T-helper 17 cell (primary cell): ENCODE results near the gene PARD3B. TPM values are rescaled to one million over a fixed set of nuclear protein-coding genes. Genes with fewer than 3 reads are reported as not detected.

Experiments
- ATAC-seq: fragments of 150-1000 bp; cut with Tn5 transposase; 2 replicates; pipeline ENCODE4 v1.10.0; 2021; ENCODE audit warnings: mild to moderate bottlenecking, moderate library complexity
- DNase-seq, 3 donors: peaks; one replicate each; pipeline versions ENCODE4 v3.0.0 to v3.0.0-alpha.2; 2020 to 2021
- H3K9me3 ChIP-seq: one replicate; pipeline ENCODE4 v1.7.0; 2013; ENCODE audit warnings: low read length, mild to moderate bottlenecking; ENCODE audit not compliant: control insufficient read depth, poor library complexity, severe bottlenecking
- H3K27ac Mint-ChIP-seq: one replicate; pipeline ENCODE4 v1.8.0; 2022; ENCODE audit warnings: mild to moderate bottlenecking, moderate library complexity, mixed read lengths
- H3K27me3 Mint-ChIP-seq: one replicate; pipeline ENCODE4 v1.8.0; 2022; ENCODE audit warnings: mixed read lengths
- H3K36me3 Mint-ChIP-seq: one replicate; pipeline ENCODE4 v1.8.0; 2022; ENCODE audit warnings: low read depth, mixed read lengths
- H3K4me1 Mint-ChIP-seq: one replicate; pipeline ENCODE4 v1.8.0; 2022; ENCODE audit warnings: mild to moderate bottlenecking, mixed read lengths
- H3K4me3 Mint-ChIP-seq: one replicate; pipeline ENCODE4 v1.8.0; 2022; ENCODE audit warnings: mild to moderate bottlenecking, moderate library complexity, mixed read lengths
- total RNA-seq, 4 donors: library from RNA in 2 of 4; stranded (reverse) in 2 of 4; gene quantifications; one replicate each; pipeline ENCODE4 v1.2.3 and lab custom pipeline; 2022 to 2026

The PARD3B gene
- total RNA-seq, 2 donors from 2014 or later, result 1.5 to 3.0 TPM

DNA sequence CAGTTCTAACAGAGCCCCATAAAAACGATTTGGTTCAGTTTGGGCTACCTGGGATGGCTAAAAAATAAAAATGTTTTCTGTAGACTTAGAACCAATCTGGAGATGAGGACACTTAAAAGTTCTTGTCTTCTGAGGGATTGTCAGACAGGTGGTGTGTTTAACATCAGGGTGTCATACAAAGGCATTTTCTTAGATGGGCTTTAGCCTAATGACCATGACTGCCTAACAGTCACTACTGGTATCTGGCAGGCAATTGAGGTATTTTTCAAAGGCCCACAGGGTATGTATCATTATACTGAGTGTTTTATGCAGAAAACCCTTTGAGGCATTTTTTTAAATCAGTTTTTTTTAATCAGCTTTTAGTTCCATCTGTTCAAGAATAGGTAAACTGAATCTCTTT is 341.4 kb downstream of the PARD3B start:
- H3K27ac Mint-ChIP-seq, result no peak overlapping the region
- H3K36me3 Mint-ChIP-seq, result peaks cover 2% of the 10 kb centered on the region
- DNase-seq, result no peak
- no peak for ATAC-seq
- no peaks in the 10 kb centered on the region for H3K27me3 Mint-ChIP-seq
- H3K4me3 Mint-ChIP-seq, result no peak overlapping the region
- peaks cover 13% of the 10 kb centered on the region for H3K4me1 Mint-ChIP-seq
- H3K9me3 ChIP-seq, result no peaks in the 10 kb centered on the region

DNA sequence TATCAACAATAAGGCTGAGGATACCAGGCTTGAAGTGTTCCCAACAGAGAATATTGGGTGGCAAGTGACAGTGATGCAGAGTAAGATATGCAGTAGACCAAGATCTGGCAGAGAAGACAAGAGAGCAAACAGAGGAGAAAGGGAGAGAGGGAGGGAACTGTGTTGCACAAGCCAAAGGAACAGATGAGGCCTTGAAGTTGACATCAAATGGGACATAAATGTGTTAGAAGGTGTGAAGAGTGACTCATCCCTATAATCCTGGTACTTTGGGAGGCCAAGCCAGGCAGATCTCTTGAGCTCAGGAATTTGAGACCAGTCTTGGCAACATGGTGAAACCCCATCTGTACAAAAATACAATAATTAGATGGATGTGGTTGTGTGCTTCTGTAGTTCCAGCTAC is 342.9 kb downstream of the PARD3B start:
- H3K27ac Mint-ChIP-seq, result peak overlapping the region; percentile 1
- no peak overlapping the region for H3K4me3 Mint-ChIP-seq
- H3K27me3 Mint-ChIP-seq, result no peaks in the 10 kb centered on the region
- H3K4me1 Mint-ChIP-seq, result peaks cover 6% of the 10 kb centered on the region
- H3K36me3 Mint-ChIP-seq, result peaks cover 2% of the 10 kb centered on the region
- no peak for DNase-seq
- no peak for ATAC-seq
- H3K9me3 ChIP-seq, result no peaks in the 10 kb centered on the region

DNA sequence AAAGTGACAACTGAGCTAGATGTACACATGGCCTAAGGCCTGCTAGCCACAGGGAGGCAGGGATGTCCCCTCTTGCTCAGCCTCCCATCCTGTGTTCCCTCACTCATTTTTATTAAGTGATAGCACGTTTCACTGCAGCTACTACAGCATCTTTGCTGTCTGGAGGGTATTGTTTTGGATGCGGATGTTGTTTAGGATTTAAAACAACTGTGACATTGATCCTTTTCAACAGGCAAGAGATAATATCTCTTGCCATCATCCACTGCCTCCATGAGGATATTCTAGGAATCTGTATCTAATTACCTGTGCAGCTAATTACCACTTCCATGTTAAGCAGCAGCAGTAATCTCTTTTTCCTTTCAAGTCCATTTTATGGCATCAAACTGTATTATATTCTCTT is 345.4 kb downstream of the PARD3B start:
- ATAC-seq (no peak), DNase-seq (no peak)
- Mint-ChIP-seq H3K4me3 (no peak overlapping the region), H3K4me1 (no peaks in the 10 kb centered on the region), H3K27me3 (no peaks in the 10 kb centered on the region), H3K27ac (no peak overlapping the region), H3K36me3 (no peaks in the 10 kb centered on the region)
- no peaks in the 10 kb centered on the region for H3K9me3 ChIP-seq

DNA sequence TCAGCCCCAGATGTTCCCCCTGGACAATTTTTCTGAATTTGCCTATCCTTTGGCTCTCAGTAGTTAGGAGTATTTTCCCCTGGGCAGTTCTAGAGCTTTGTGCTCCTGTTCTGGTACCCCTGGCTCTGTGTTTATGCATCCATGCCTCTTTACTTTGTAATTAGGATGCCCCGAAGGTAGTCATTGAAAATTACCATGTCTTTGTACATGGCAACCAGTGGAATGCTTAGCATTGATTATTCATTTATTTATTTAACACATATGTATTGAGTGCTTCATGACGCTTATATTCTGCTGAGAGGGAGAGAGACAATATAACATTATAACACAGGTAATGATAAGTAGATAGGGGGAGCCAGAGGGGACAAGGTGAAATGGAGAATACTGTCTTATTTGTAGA is 346.5 kb downstream of the PARD3B start:
- no peak overlapping the region for H3K4me3 Mint-ChIP-seq
- H3K36me3 Mint-ChIP-seq, result no peaks in the 10 kb centered on the region
- ATAC-seq (no peak), DNase-seq (no peak)
- no peaks in the 10 kb centered on the region for H3K9me3 ChIP-seq
- H3K27ac Mint-ChIP-seq, result no peak overlapping the region
- no peaks in the 10 kb centered on the region for H3K27me3 Mint-ChIP-seq
- H3K4me1 Mint-ChIP-seq, result no peaks in the 10 kb centered on the region

DNA sequence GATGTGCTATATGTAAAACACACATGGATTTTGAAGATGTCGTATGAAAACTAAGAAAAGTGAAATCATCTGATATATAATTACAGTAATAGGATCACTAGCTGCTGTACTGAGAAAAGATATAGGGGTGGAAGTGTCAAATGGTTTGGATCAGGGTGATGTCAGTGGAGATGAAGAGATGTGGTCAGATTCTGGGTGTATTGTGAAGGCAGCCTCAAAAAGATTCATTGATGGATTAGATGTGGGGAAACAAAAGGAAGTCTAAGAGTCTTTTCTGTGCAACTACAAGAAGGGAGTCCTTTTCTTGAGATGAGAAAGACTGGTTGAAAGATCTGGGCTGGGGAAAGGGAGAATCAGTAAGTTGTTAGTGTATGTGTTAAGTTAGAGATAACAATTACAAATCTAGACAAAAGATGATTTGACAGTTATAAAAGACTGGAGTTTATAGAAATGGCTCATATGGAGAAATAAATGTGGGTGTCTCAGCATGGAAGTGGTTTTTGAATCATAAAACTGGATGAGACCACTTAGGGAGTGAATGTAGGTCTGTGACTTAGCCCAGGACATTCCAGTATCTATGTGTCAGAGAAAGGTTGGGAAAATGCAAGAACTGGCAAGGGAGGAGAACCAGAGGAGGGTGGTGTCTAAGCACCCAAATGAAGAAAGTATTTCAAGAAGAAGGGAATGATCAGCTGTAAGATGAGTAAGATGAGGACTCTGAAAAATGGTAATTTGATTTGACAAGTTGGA is 347.4 kb downstream of the PARD3B start:
- ATAC-seq (no peak), DNase-seq (no peak)
- H3K27ac Mint-ChIP-seq, result no peak overlapping the region
- H3K4me1 Mint-ChIP-seq, result no peaks in the 10 kb centered on the region
- H3K36me3 Mint-ChIP-seq, result no peaks in the 10 kb centered on the region
- H3K9me3 ChIP-seq, result no peaks in the 10 kb centered on the region
- H3K27me3 Mint-ChIP-seq, result no peaks in the 10 kb centered on the region
- H3K4me3 Mint-ChIP-seq, result no peak overlapping the region

DNA sequence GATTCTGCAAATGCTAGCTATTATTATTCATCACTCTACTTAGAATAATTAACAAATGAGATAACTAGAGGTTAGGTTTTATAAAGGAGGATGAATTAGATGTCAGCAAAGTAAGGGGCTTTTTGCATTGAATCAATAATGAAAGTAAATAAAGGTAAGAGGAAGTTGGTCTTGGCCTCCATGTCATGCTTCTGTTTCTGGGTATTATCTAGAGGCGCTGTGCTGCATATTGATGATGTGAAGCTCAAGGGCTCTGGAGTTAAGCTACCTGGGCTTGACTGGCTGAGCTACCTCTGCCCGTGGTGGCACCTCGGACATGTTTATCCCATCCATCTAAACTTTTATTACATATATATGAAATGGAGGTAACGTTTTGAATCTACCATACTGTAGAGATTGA is 350.9 kb downstream of the PARD3B start:
- no peak for DNase-seq
- Mint-ChIP-seq H3K4me1 (peaks cover 8% of the 10 kb centered on the region), H3K36me3 (peaks cover 3% of the 10 kb centered on the region), H3K27me3 (no peaks in the 10 kb centered on the region), H3K27ac (no peak overlapping the region), H3K4me3 (no peak overlapping the region)
- H3K9me3 ChIP-seq, result no peaks in the 10 kb centered on the region
- ATAC-seq, result no peak

DNA sequence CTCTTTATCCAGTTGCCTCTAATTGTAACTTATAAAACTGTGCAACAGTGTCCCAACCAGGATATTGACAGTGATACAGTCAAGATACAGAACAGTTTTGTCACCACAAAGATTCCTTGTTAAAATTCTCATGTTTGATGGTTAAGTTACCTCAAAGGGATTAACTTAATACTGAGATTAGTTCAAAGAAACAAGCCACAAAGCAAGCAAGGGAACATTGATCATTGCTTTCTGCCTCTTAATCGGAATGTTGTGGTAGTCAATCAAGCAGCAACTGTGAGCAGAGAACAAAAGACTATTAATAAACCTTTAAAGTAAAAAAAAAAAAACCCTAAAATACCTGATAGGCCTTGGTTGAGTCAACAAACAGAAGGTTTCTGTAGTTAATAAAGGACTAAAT is 352.3 kb downstream of the PARD3B start:
- H3K27ac Mint-ChIP-seq, result no peak overlapping the region
- H3K4me1 Mint-ChIP-seq, result peaks cover 8% of the 10 kb centered on the region
- H3K27me3 Mint-ChIP-seq, result no peaks in the 10 kb centered on the region
- DNase-seq (no peak), ATAC-seq (no peak)
- peaks cover 3% of the 10 kb centered on the region for H3K36me3 Mint-ChIP-seq
- no peak overlapping the region for H3K4me3 Mint-ChIP-seq
- H3K9me3 ChIP-seq, result no peaks in the 10 kb centered on the region

DNA sequence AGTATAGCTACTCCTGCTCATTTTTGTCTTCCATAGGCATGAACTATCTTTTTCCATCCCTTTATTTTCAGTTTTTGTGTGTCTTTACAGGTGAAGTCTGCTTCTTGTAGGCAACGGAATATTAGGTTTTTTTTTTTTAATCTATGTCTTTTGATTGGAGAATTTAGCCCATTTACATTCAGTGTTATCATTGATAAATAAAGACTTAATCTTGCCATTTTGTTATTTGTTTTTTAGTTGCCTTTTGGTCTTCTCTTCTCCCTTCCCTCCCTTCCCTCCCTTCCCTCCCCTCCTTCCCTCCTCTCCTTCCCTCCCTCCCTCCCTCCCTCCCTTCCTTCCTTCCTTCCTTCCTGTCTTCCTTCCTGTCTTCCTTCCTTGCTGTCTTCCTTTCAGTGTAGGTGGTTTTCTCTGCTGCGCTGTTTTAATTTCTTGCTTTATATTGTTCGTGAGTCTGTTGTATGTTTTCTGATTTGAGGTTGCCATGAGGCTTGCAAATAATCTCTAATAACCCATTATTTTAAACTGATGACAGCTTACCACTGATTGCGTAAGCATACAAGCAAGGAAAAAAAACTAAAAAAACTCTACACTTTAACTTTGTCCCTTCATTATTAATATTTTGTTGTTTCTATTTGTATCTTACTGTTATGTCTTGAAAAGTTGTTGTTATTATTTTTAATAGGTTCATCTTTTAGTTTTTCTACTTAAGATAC is 353.8 kb downstream of the PARD3B start:
- no peak for DNase-seq
- no peaks in the 10 kb centered on the region for H3K9me3 ChIP-seq
- no peak overlapping the region for H3K4me3 Mint-ChIP-seq
- no peaks in the 10 kb centered on the region for H3K27me3 Mint-ChIP-seq
- peaks cover 3% of the 10 kb centered on the region for H3K36me3 Mint-ChIP-seq
- H3K4me1 Mint-ChIP-seq, result peaks cover 8% of the 10 kb centered on the region
- no peak overlapping the region for H3K27ac Mint-ChIP-seq
- no peak for ATAC-seq

DNA sequence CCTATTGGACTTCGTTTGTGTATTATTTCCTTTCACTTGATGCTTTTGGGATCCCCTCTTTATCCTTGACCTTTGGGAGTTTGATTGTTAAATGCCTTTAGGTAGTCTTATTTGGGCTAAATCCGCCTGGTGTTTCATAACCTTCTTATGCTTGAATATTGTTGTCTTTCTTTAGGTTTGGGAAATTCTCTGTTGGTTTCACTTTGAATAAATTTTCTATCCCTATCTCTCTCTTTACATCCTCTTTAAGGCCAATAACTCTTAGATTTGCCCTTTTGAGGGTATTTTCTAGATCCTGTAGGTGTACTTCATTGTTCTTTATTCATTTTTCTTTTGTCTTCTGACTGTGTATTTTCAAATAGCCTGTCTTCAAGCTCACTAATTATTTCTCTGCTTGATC is 354.7 kb downstream of the PARD3B start:
- Mint-ChIP-seq H3K4me3 (peak overlapping the region; percentile 49), H3K27me3 (no peaks in the 10 kb centered on the region), H3K36me3 (peaks cover 3% of the 10 kb centered on the region), H3K4me1 (peaks cover 8% of the 10 kb centered on the region), H3K27ac (peak overlapping the region; percentile 46)
- DNase-seq (no peak), ATAC-seq (no peak)
- no peaks in the 10 kb centered on the region for H3K9me3 ChIP-seq

DNA sequence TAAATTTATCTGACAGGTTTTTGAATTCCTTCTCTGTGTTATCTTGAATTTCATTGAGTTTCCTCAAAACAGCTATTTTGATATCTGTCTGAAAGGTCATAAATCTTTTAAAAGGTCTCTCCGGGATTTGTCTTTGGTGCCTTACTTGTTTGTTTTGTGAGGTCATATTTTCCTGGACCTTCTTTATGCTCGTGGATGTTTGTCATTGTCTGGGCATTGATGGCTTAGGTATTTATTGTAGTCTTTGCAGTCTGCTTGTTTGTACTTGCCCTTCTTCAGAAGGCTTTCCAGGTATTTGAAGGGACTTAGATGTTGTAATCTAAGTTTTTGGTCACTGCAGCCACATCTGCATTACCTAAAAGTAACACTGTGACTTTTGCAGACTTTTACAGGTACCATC is 355.2 kb downstream of the PARD3B start:
- ATAC-seq, result no peak
- no peaks in the 10 kb centered on the region for H3K9me3 ChIP-seq
- Mint-ChIP-seq H3K4me1 (peaks cover 8% of the 10 kb centered on the region), H3K27me3 (no peaks in the 10 kb centered on the region), H3K27ac (peak overlapping the region; percentile 46), H3K36me3 (peaks cover 3% of the 10 kb centered on the region), H3K4me3 (peak overlapping the region; percentile 85)
- no peak for DNase-seq

DNA sequence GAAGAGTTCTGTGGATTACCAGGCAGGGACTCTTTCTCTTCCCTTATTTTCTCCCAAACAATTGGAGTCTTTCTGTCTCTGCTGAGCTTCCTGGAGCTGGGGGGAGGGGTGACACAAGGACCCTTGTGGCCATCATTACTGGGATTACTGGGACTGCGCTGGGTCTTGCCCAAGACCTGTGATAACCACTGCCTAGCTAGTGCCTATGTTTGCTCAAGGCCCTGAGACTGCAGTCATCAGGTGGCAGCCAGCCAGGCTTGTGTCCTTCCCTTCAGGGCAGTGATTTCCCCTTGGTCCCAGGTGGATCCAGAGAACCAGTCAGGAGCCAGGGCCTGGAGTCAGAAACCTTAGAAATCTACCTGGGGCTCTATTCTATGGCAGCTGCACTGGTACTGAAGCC is 355.6 kb downstream of the PARD3B start:
- Mint-ChIP-seq H3K27ac (peak overlapping the region; percentile 46), H3K36me3 (peaks cover 7% of the 10 kb centered on the region), H3K4me3 (no peak overlapping the region), H3K27me3 (no peaks in the 10 kb centered on the region), H3K4me1 (peaks cover 12% of the 10 kb centered on the region)
- ATAC-seq, result no peak
- no peaks in the 10 kb centered on the region for H3K9me3 ChIP-seq
- no peak for DNase-seq

DNA sequence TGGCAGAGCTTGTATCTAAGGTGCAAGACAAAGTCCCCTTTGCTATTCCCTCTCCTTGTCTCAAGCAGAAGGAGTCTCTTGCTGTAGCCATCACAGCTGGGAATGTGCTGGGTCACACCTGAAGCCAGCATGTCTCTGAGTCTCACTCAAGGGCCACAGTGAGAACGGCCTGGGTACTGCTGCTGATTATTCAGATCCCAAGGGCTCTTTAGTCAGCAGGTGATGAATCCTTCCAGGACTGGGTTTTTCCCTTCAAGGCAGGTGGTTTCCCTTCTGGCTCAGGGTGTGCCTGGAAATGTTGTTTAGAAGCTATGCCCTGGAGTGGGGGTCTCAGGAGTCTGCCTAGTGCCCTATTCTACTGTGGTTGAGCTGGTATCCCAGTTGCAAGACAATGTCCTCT is 356.3 kb downstream of the PARD3B start:
- Mint-ChIP-seq H3K27me3 (no peaks in the 10 kb centered on the region), H3K4me1 (peaks cover 12% of the 10 kb centered on the region), H3K27ac (no peak overlapping the region), H3K36me3 (peaks cover 7% of the 10 kb centered on the region), H3K4me3 (no peak overlapping the region)
- no peaks in the 10 kb centered on the region for H3K9me3 ChIP-seq
- no peak for DNase-seq
- no peak for ATAC-seq

DNA sequence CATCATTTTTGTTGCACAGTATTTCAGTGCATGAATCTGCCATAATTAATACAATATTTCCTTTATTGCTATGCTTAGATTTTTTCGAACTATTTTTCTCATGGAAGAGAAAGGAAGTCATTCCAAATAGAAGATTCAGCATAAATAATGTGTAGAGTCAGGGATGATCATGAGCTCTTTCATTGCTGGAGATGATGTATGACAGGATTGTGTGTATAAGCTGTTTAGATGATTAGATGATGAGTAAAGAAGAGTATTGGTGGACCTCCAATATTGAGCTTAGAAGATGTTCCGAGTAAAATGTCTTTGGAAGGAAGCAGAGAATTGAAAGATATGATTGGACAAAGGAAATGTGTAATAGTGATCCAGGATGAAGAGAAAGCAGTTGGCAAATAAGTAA is 364.5 kb downstream of the PARD3B start:
- Mint-ChIP-seq H3K36me3 (peaks cover 4% of the 10 kb centered on the region), H3K27ac (no peak overlapping the region), H3K4me1 (peaks cover 4% of the 10 kb centered on the region), H3K4me3 (no peak overlapping the region), H3K27me3 (no peaks in the 10 kb centered on the region)
- DNase-seq (no peak), ATAC-seq (no peak)
- H3K9me3 ChIP-seq, result no peaks in the 10 kb centered on the region

DNA sequence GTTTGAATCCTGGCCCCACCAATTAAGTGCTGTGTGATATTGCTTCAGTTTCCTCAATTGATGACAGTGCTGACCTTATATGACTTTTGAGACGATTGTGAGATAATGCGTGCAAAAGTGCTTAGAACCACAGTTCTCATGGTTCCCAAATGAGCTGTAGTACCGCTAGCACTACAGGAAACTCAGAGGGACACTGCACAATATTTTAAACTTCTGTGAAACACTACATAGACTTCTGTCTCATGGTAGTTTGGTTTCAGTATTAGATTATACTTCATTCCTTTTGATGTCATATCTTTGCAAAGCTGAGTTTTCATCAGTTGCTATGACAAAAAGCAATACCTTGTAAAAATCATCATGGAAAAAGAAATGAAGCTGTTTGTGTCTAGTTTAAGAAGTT is 368.0 kb downstream of the PARD3B start:
- ATAC-seq (no peak), DNase-seq (no peak)
- H3K9me3 ChIP-seq, result no peaks in the 10 kb centered on the region
- H3K4me1 Mint-ChIP-seq, result no peaks in the 10 kb centered on the region
- H3K27me3 Mint-ChIP-seq, result no peaks in the 10 kb centered on the region
- no peak overlapping the region for H3K27ac Mint-ChIP-seq
- H3K4me3 Mint-ChIP-seq, result no peak overlapping the region
- peaks cover 2% of the 10 kb centered on the region for H3K36me3 Mint-ChIP-seq
